H1 (cell line): ENCODE data around the gene ZKSCAN1.

Experiments
- BACH1 ChIP-seq: IDR thresholded peaks from 2 replicates; pipeline ENCODE4 v1.6.1; 2012; ENCODE audit warnings: low read length, improper control_type of control experiment
- CREB1 ChIP-seq: IDR thresholded peaks from 2 replicates; pipeline ENCODE4 v1.6.1; 2012; ENCODE audit warnings: inconsistent platforms
- EP300 ChIP-seq, 2 experiments: IDR thresholded peaks; 1 replicate in 1 of 2; 2 replicates in 1 of 2; pipeline ENCODE4 v1.6.1; 2011 to 2012; ENCODE audit warnings: low read depth in 2 of 2, low read length in 2 of 2, mild to moderate bottlenecking in 2 of 2, borderline replicate concordance in 1 of 2, inconsistent platforms in 1 of 2, moderate library complexity in 1 of 2
- GTF2F1 ChIP-seq: IDR thresholded peaks from 2 replicates; pipeline ENCODE4 v1.6.1; 2012; ENCODE audit warnings: low read depth, low read length, improper control_type of control experiment, borderline replicate concordance
- JUND ChIP-seq: IDR thresholded peaks from 2 replicates; pipeline ENCODE4 v1.6.1; 2011; ENCODE audit warnings: mild to moderate bottlenecking, improper control_type of control experiment, low read length
- NRF1 ChIP-seq: IDR thresholded peaks from 2 replicates; pipeline ENCODE4 v1.6.1; 2011; ENCODE audit warnings: mild to moderate bottlenecking, low read depth, low read length, improper control_type of control experiment
- PHF8 ChIP-seq: fragments of 200-600 bp; sonication (generic); conservative IDR thresholded peaks from 2 replicates; pipeline ENCODE4 v1.7.1; 2012; ENCODE audit warnings: low read depth, mild to moderate bottlenecking, inconsistent platforms, low read length, moderate library complexity
- POLR2A ChIP-seq, 2 experiments: IDR thresholded peaks; 1 replicate in 1 of 2; 2 replicates in 1 of 2; pipeline ENCODE4 v1.6.1; 2011; ENCODE audit warnings: low read depth in 2 of 2, low read length in 2 of 2, mild to moderate bottlenecking in 2 of 2; ENCODE audit errors: control extremely low read depth in 1 of 2
- TCF12 ChIP-seq: IDR thresholded peaks from 2 replicates; pipeline ENCODE4 v1.6.1; 2011; ENCODE audit warnings: low read depth, mild to moderate bottlenecking, low read length
- TF ChIP-seq, protein P1 (sequence below): IDR thresholded peaks from 2 replicates; pipeline ENCODE4 v1.6.1; 2011; ENCODE audit warnings: low read depth, mild to moderate bottlenecking, low read length; ENCODE audit not compliant: insufficient read depth
- TF ChIP-seq, protein P2 (sequence below), 3 experiments: IDR thresholded peaks; 1 replicate in 2 of 3; 2 replicates in 1 of 3; pipeline versions ENCODE4 v1.5.1 to v1.6.1; 2011; ENCODE audit warnings: low read length in 3 of 3, mild to moderate bottlenecking in 3 of 3, inconsistent platforms in 2 of 3, low read depth in 1 of 3, moderate library complexity in 1 of 3; ENCODE audit not compliant: insufficient read depth in 1 of 3; ENCODE audit errors: control extremely low read depth in 1 of 3
- TF ChIP-seq, protein P3 (sequence below): IDR thresholded peaks from 2 replicates; pipeline ENCODE4 v1.6.1; 2012; ENCODE audit warnings: low read length, inconsistent platforms

DNA sequence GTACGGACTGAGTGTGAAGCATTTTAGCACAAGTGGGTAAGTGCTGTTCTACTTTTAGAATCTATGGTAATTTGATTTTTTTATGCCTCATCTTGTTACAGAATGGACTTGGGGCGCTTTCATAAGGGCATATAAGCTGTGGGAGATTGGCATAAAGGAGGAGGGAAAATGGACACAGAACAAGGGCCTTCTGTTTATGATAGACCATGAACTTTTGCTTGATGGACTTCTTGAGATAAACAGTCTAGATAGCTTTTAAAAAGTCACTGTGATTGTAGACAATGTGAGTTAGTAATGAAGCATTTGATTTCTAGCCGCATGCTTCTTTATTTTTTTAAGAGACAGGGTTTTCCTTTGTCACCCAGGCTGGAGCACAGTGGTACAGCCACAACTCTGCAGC lies 36.2 kb downstream of the ZKSCAN1 start:
- TF ChIP-seq GTF2F1 (no peak), PHF8 (no peak), BACH1 (no peak), EP300 (IDR thresholded peaks at IDR 0.05; ENCODE audit: borderline replicate concordance in 1 of 2, low read depth in 2 of 2, low read length in 2 of 2) (no peak), POLR2A (IDR thresholded peaks at IDR 0.05; ENCODE audit: control extremely low read depth in 1 of 2, low read depth in 2 of 2, low read length in 2 of 2) (no peak), NRF1 (no peak), CREB1 (no peak), TCF12 (no peak), JUND (no peak)
- TF ChIP-seq, protein P1, sequence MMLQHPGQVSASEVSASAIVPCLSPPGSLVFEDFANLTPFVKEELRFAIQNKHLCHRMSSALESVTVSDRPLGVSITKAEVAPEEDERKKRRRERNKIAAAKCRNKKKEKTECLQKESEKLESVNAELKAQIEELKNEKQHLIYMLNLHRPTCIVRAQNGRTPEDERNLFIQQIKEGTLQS: no peak
- TF ChIP-seq, protein P2, sequence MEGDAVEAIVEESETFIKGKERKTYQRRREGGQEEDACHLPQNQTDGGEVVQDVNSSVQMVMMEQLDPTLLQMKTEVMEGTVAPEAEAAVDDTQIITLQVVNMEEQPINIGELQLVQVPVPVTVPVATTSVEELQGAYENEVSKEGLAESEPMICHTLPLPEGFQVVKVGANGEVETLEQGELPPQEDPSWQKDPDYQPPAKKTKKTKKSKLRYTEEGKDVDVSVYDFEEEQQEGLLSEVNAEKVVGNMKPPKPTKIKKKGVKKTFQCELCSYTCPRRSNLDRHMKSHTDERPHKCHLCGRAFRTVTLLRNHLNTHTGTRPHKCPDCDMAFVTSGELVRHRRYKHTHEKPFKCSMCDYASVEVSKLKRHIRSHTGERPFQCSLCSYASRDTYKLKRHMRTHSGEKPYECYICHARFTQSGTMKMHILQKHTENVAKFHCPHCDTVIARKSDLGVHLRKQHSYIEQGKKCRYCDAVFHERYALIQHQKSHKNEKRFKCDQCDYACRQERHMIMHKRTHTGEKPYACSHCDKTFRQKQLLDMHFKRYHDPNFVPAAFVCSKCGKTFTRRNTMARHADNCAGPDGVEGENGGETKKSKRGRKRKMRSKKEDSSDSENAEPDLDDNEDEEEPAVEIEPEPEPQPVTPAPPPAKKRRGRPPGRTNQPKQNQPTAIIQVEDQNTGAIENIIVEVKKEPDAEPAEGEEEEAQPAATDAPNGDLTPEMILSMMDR (IDR thresholded peaks at IDR 0.05; ENCODE audit: control extremely low read depth in 1 of 3, insufficient read depth in 1 of 3, low read depth in 1 of 3, low read length in 3 of 3): no peak
- TF ChIP-seq, protein P3, sequence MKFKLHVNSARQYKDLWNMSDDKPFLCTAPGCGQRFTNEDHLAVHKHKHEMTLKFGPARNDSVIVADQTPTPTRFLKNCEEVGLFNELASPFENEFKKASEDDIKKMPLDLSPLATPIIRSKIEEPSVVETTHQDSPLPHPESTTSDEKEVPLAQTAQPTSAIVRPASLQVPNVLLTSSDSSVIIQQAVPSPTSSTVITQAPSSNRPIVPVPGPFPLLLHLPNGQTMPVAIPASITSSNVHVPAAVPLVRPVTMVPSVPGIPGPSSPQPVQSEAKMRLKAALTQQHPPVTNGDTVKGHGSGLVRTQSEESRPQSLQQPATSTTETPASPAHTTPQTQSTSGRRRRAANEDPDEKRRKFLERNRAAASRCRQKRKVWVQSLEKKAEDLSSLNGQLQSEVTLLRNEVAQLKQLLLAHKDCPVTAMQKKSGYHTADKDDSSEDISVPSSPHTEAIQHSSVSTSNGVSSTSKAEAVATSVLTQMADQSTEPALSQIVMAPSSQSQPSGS: no peak
